ENCODE results near the gene NDE1. TPM values are rescaled to one million over a fixed set of nuclear protein-coding genes. Genes with fewer than 3 reads are reported as not detected.

NDE1 gene
- total RNA-seq, 2 donors from 2014 or later = 11.2 to 37.9 TPM

DNA sequence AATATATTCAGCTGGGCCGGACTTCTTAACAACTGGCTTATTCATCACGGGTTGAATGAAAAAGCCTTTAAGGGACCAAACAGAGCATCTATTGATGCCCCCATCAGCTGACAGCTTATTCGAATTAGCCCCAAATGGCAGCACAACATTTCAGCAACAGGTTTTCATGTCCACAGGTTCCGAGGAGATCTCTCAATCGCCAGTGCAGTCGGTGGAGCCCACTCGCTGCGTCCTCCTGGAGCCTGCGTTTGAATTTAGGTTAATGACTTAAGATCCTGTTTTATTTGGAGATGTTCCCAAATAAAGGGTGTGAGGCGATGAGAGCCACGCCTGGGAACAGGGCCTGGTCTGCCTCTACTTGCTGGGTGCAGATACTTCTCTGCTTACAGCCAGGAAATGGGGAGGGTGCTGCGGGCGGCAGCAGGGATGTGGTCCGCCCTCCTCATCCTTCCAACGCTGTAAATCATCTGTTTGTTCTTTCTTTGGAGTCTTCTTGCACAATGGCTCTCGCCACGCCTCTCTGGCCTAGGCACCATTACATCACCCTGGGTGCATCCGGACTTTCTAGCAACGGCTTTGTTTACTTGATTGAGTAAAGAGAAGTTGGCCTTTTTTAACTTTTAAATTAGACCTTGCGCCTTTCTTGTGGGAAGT, 22.6 kb downstream of the NDE1 start:
- H3K27me3 ChIP-seq = no peaks in the 10 kb centered on the region
- ATAC-seq (peak; percentile 74), DNase-seq (peak; percentile 32 to 85 (median 58))
- peak overlapping the region in 2 of 4 donors; percentile 41 to 63 for H3K27ac ChIP-seq
- H3K36me3 ChIP-seq (replicated peaks in 1 of 2; ENCODE audit: insufficient read depth in 1 of 2, low read depth in 2 of 2) = peaks cover 0 to 8% of the 10 kb centered on the region in 2 donors
- intact Hi-C loops (cut with DNase I) = no loop called here
- H3K9me3 ChIP-seq = no peaks in the 10 kb centered on the region
- 63 to 76% methylated on average over 18 to 20 of the region's 20 CpGs for WGBS, 2 donors
- TF ChIP-seq POLR2A (IDR thresholded peaks at IDR 0.05) = peak in 1 of 3 donors; percentile 31
- TF ChIP-seq, protein P1, sequence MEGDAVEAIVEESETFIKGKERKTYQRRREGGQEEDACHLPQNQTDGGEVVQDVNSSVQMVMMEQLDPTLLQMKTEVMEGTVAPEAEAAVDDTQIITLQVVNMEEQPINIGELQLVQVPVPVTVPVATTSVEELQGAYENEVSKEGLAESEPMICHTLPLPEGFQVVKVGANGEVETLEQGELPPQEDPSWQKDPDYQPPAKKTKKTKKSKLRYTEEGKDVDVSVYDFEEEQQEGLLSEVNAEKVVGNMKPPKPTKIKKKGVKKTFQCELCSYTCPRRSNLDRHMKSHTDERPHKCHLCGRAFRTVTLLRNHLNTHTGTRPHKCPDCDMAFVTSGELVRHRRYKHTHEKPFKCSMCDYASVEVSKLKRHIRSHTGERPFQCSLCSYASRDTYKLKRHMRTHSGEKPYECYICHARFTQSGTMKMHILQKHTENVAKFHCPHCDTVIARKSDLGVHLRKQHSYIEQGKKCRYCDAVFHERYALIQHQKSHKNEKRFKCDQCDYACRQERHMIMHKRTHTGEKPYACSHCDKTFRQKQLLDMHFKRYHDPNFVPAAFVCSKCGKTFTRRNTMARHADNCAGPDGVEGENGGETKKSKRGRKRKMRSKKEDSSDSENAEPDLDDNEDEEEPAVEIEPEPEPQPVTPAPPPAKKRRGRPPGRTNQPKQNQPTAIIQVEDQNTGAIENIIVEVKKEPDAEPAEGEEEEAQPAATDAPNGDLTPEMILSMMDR (IDR thresholded peaks at IDR 0.05) = no peak
- H3K4me1 ChIP-seq = no peaks in the 10 kb centered on the region
- no peak overlapping the region for H3K4me3 ChIP-seq

DNA sequence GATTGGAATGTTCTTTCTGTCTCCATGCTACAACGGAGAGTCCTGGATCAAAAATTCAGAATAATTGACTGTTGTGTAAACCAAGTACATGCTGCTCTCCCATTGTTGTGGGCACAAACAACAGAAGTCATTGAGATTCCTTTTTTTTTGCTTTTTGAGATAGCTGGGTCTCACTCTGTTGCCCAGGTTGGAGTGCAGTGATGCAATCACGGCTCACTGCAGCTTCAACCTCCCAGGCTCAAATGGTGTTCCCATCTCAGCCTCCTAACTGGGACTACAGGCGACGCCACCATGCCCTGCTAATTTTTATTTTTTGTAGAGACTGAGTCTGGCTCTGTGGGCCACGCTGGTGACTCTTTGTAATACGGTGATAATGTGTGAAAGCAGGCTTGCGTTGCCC, 24.5 kb downstream of the NDE1 start:
- WGBS, 2 donors = 95 to 97% methylated on average over 7 of the region's 7 CpGs
- peaks cover 0 to 4% of the 10 kb centered on the region in 2 donors for H3K36me3 ChIP-seq (replicated peaks in 1 of 2; ENCODE audit: insufficient read depth in 1 of 2, low read depth in 2 of 2)

DNA sequence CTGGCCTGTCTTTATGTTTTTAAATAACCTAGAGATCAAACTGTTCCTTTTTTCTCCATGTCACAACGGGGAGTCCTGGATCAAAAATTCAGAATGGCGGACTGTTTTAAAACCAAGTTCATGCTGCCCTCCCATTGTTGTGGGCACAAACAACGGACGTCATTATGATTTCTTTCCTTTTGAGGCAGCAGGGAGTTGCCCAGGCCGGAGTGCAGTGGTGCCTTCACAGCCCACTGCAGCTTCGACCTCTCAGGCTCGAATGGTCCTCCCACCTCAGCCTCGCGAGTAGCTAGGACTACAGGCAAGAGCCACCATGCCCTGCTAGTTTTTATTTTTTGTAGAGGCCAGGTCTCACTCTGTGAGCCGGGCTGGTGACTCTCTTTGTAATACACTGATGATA, 26.5 kb downstream of the NDE1 start:
- H3K36me3 ChIP-seq (replicated peaks in 1 of 2; ENCODE audit: insufficient read depth in 1 of 2, low read depth in 2 of 2) = no peaks in the 10 kb centered on the region

More for the DNA sequence above, 24.5 kb downstream of the NDE1 start:
- Histone ChIP-seq H3K9me3 (no peaks in the 10 kb centered on the region), H3K27me3 (no peaks in the 10 kb centered on the region), H3K4me3 (no peak overlapping the region), H3K27ac (no peak overlapping the region), H3K4me1 (no peaks in the 10 kb centered on the region)
- intact Hi-C loops (cut with DNase I) = no loop called here
- DNase-seq (no peak), ATAC-seq (no peak)
- TF ChIP-seq, protein P1 (IDR thresholded peaks at IDR 0.05) = no peak
- no peak for TF ChIP-seq POLR2A (IDR thresholded peaks at IDR 0.05)

DNA sequence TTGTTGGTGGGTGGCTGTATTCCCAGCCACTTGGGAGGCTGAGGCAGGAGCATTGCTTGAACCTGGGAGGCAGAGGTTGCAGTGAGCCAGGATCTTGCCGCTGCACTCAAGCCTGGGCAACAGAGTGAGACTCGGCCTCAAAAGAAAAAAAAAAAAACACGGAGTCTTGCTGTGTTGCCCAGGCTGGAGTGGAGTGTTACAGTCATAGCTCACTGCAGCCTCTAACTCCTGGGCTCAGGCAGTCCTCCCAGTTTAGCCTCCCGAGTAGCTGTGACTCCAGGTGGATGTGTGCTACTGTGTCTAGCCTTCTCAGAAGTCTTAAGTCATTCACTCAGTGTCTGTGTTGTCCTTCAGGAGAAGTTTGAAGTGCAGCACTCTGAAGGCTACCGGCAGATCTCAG, 27.4 kb downstream of the NDE1 start:
- Histone ChIP-seq H3K27ac (no peak overlapping the region), H3K36me3 (replicated peaks in 1 of 2; ENCODE audit: insufficient read depth in 1 of 2, low read depth in 2 of 2) (no peaks in the 10 kb centered on the region), H3K4me3 (no peak overlapping the region), H3K9me3 (no peaks in the 10 kb centered on the region), H3K4me1 (no peaks in the 10 kb centered on the region), H3K27me3 (no peaks in the 10 kb centered on the region)
- no peak for TF ChIP-seq POLR2A (IDR thresholded peaks at IDR 0.05)
- TF ChIP-seq, protein P1 (IDR thresholded peaks at IDR 0.05) = no peak
- WGBS, 2 donors = 89 to 93% methylated on average over 5 of the region's 5 CpGs
- ATAC-seq = no peak
- intact Hi-C loops (cut with DNase I) = no loop called here
- no peak for DNase-seq

More for the DNA sequence above, 26.5 kb downstream of the NDE1 start:
- no peaks in the 10 kb centered on the region for H3K9me3 ChIP-seq
- H3K4me3 ChIP-seq = no peak overlapping the region
- 83 to 87% methylated on average over 7 to 10 of the region's 10 CpGs for WGBS, 2 donors
- H3K27me3 ChIP-seq = no peaks in the 10 kb centered on the region
- no peak for ATAC-seq
- intact Hi-C loops (cut with DNase I) = no loop called here
- no peaks in the 10 kb centered on the region for H3K4me1 ChIP-seq
- DNase-seq = no peak
- H3K27ac ChIP-seq = no peak overlapping the region
- no peak for TF ChIP-seq POLR2A (IDR thresholded peaks at IDR 0.05)
- TF ChIP-seq, protein P1 (IDR thresholded peaks at IDR 0.05) = no peak

DNA sequence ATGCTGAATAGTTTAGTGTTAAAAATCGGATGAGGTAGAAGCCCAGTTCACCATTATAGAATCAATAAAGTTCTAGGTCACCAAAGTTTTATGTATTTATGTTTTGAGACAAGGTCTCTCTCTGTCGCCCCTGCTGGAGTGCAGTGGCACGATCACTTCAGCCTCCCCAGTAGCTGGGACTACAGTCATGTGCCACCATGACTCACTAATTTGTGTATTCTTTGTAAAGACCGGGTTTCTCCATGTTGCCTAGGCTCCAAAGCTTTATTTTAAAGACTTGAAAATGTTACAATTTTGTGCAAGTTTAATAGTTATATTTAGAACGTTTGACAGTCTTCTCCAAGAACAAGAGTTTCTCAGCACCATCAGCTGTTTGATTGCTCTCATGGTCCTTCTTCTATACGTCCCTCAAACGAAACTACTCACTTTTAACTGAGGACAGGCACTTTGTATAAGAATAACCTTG, 32.1 kb downstream of the NDE1 start:
- no peaks in the 10 kb centered on the region for H3K4me1 ChIP-seq
- intact Hi-C loops (cut with DNase I) = no loop called here
- H3K27ac ChIP-seq = no peak overlapping the region
- WGBS, 2 donors = 56 to 57% methylated on average over 7 of the region's 7 CpGs
- H3K27me3 ChIP-seq = no peaks in the 10 kb centered on the region
- ATAC-seq (peak; percentile 60), DNase-seq (peak; percentile 27 to 55 (median 50))
- H3K36me3 ChIP-seq (replicated peaks in 1 of 2; ENCODE audit: insufficient read depth in 1 of 2, low read depth in 2 of 2) = peaks cover 0 to under 1% of the 10 kb centered on the region in 2 donors
- H3K4me3 ChIP-seq = no peak overlapping the region
- TF ChIP-seq, protein P1 (IDR thresholded peaks at IDR 0.05) = peak in 5 of 7 experiments; percentile 18 to 49 (median 31)
- TF ChIP-seq POLR2A (IDR thresholded peaks at IDR 0.05) = no peak
- no peaks in the 10 kb centered on the region for H3K9me3 ChIP-seq
